ENCODE data around the gene HOMER1. TPM values are rescaled to one million over a fixed set of nuclear protein-coding genes. Genes with fewer than 3 reads are reported as not detected.

The HOMER1 gene
- total and polyA plus RNA-seq, 10 of the 15 experiments (the other 5 are each of a cell fraction or from before 2014, with no cell fraction given) = 0.96 to 22.0 (median 7.5) TPM

DNA sequence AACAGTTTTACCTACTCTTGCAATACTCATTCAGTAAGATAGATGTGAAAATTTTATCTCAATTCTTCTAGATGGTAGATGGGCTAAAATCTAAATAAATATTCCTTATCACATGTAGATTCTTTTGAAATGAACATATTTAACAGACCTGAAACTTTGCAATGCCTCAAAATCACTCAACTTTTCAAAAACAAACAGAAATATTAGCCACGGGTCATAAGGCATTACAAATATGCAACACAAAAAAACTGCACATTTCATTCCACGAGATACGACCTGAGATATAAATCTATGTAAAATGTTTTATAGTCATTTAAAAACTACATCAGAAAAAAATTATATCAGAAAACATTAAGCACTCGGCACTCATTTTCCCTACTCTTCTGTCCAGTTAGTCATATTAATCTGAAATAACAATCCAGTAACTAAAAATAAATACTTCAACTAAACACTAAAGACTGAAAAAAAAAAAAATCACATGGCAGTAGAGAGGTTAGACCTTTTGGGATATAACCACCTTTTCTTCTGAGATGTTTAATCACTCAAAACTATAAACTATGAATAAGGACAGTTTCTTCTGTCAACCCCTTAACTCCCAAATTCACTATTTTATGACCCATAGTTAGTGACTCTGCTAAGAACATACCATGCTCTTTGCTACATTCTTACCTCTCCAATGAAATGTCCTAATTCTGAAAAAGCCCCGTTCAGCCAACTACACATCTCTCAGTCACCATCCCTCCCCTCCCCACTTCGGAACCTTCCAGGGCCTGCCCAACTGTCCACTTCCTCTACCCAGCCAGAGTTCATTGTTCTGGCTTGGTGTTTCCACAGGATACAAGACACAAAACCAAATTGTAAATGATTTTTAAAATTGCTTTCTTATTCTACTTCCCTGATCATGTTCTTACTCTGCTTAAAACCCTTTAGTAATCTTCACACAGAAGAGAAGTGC, 6.4 kb downstream of the HOMER1 start:
- no peak for TF ChIP-seq STAT1 (conservative IDR thresholded peaks at IDR 0.05)
- TF ChIP-seq, protein P1, sequence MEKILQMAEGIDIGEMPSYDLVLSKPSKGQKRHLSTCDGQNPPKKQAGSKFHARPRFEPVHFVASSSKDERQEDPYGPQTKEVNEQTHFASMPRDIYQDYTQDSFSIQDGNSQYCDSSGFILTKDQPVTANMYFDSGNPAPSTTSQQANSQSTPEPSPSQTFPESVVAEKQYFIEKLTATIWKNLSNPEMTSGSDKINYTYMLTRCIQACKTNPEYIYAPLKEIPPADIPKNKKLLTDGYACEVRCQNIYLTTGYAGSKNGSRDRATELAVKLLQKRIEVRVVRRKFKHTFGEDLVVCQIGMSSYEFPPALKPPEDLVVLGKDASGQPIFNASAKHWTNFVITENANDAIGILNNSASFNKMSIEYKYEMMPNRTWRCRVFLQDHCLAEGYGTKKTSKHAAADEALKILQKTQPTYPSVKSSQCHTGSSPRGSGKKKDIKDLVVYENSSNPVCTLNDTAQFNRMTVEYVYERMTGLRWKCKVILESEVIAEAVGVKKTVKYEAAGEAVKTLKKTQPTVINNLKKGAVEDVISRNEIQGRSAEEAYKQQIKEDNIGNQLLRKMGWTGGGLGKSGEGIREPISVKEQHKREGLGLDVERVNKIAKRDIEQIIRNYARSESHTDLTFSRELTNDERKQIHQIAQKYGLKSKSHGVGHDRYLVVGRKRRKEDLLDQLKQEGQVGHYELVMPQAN (conservative IDR thresholded peaks at IDR 0.05) = no peak
- no peak for TF ChIP-seq NFXL1 (IDR thresholded peaks at IDR 0.05; ENCODE audit: borderline replicate concordance)
- TF ChIP-seq LARP7 (IDR thresholded peaks at IDR 0.05) = no peak
- TF ChIP-seq SPI1 (IDR thresholded peaks at IDR 0.05; ENCODE audit: borderline replicate concordance, insufficient read depth, low read depth, low read length) = peak; percentile 8; the same call in 1 of the 2 replicates
- ChIA-PET CTCF (no interaction called here), RAD21 (ENCODE audit: unreplicated experiment) (no interaction called here), SMC1A (ENCODE audit: uncharacterized antibody, unreplicated experiment) (interaction anchor here (1.0 to 1.8 kb wide), 3 partner anchors 13 to 28 kb away, joined by 4 to 5 read pairs (median 5); no protein-coding TSS in a partner anchor), POLR2A (interaction anchor here (0.7 to 1.2 kb wide), 2 partner anchors 33 to 526 kb away, joined by 6 to 7 read pairs; no protein-coding TSS in a partner anchor)
- H3K9me3 ChIP-seq (replicated peaks; ENCODE audit: control insufficient read depth, insufficient read depth, low read length) = no peaks in the 10 kb centered on the region; the same call in 2 of the 3 replicates
- ATAC-seq = peak; percentile 24
- in situ Hi-C loops (cut with MboI) (no loop called here), intact Hi-C loops (cut with micrococcal nuclease; ENCODE audit: unreplicated experiment) (no loop called here)
- H3K4me2 ChIP-seq (ENCODE audit: control insufficient read depth, insufficient read depth) = no peak overlapping the region
- H4K20me1 ChIP-seq (ENCODE audit: control insufficient read depth, insufficient read depth) = no peaks in the 10 kb centered on the region
- H2AFZ ChIP-seq (ENCODE audit: control insufficient read depth, low read depth, low read length) = no peak overlapping the region
- no TSS peak for BruUV-seq (replicated peaks)
- H3K79me2 ChIP-seq (ENCODE audit: control insufficient read depth, insufficient read depth, low read length) = no peaks in the 10 kb centered on the region; the same call in none of the 2 replicates
- no peak for FAIRE-seq
- no peak overlapping the region for H3K4me3 ChIP-seq
- H3K27ac ChIP-seq (ENCODE audit: control insufficient read depth, insufficient read depth) = no peak overlapping the region
- no peak overlapping the region for H3K9ac ChIP-seq (ENCODE audit: control insufficient read depth, insufficient read depth, low read length)
- H3K27me3 ChIP-seq (replicated peaks in 1 of 2; ENCODE audit: control insufficient read depth in 2 of 2, insufficient read depth in 2 of 2, low read length in 1 of 2) = peaks cover 0 to under 1% of the 10 kb centered on the region in 2 experiments; a peak in 1 of 4 replicates
- no peaks in the 10 kb centered on the region for H3K36me3 ChIP-seq (ENCODE audit: control insufficient read depth in 2 of 2, insufficient read depth in 2 of 2, low read length in 1 of 2)
- no peak for DNase-seq (ENCODE audit: low read depth, low spot score)
- WGBS (ENCODE audit: insufficient coverage, insufficient replicate concordance, low lambda C conversion rate, missing lambda C conversion rate) = 60% methylated on average over 6 of the region's 6 CpGs
- no peaks in the 10 kb centered on the region for H3K4me1 ChIP-seq (ENCODE audit: control insufficient read depth, insufficient read depth, low read length)

Measured in GM12878 (cell line).